GM20000 (cell line): ENCODE measurements around the gene SPRYD3.

Experiments used
- DNase-seq: peaks from one replicate; pipeline ENCODE4 v3.0.0; 2012; ENCODE audit warnings: low spot score
- CTCF ChIP-seq: IDR thresholded peaks from 2 replicates; pipeline ENCODE4 v1.5.1; 2012; ENCODE audit warnings: mild to moderate bottlenecking, control low read depth; ENCODE audit errors: extremely low read depth, missing control alignments

SPRYD3 gene

GRCh38 chr12:53048780-53049401 lies 30.3 kb downstream of the SPRYD3 start:
- no peak for DNase-seq
- TF ChIP-seq CTCF: no peak

- TF ChIP-seq CTCF: no peak
- DNase-seq: no peak
Measured at GRCh38 chr12:53048033-53048779, 31.0 kb downstream of the SPRYD3 start.

- TF ChIP-seq CTCF: peak; percentile 81
- DNase-seq: peak; percentile 95
Measured at GRCh38 chr12:53047221-53048032, 31.8 kb downstream of the SPRYD3 start.

GRCh38 chr12:53046655-53047220 lies 32.5 kb downstream of the SPRYD3 start:
- TF ChIP-seq CTCF: no peak
- DNase-seq: no peak

- peak; percentile 11 for DNase-seq
- TF ChIP-seq CTCF: no peak
Measured at GRCh38 chr12:53045696-53046045, 33.5 kb downstream of the SPRYD3 start.

GRCh38 chr12:53044896-53045695 lies 34.1 kb downstream of the SPRYD3 start:
- peak; percentile 20 for DNase-seq
- no peak for TF ChIP-seq CTCF
